B cell (primary cell): ENCODE measurements around the gene RSPH9. TPM values are rescaled to one million over a fixed set of nuclear protein-coding genes. Genes with fewer than 3 reads are reported as not detected.

Experiments used
- ATAC-seq: fragments of 200-7000 bp; cut with Tn5 transposase; one replicate; pipeline ENCODE4 v1.10.0; 2021; ENCODE audit warnings: low read depth, mild to moderate bottlenecking, moderate number of reproducible peaks, moderate library complexity
- CTCF ChIA-PET: fragments of 350-600 bp; sonication (Branson Sonifier 250); formaldehyde crosslinking; loops from one replicate; lab custom pipeline; 2021; ENCODE audit warnings: antibody characterized with exemption, inconsistent platforms; lab: Charles Lee
- POLR2A ChIA-PET: fragments of 350-600 bp; sonication (Branson Sonifier 250); formaldehyde crosslinking; loops from one replicate; lab custom pipeline; 2021; ENCODE audit warnings: antibody characterized with exemption; lab: Charles Lee
- DNase-seq: peaks from one replicate; pipeline ENCODE4 v3.0.0; 2013
- H2AFZ ChIP-seq: 2 replicates; pipeline ENCODE4 v1.6.1; 2012; ENCODE audit warnings: mild to moderate bottlenecking, low read depth, low read length; ENCODE audit not compliant: insufficient read depth, poor library complexity, severe bottlenecking
- H3K27ac ChIP-seq, 2 donors: 1 replicate in 1 of 2; 2 replicates in 1 of 2; pipeline ENCODE4 v1.5.1; 2012 to 2013; ENCODE audit warnings: low read length in 2 of 2, mild to moderate bottlenecking in 2 of 2, moderate library complexity in 1 of 2
- H3K27me3 ChIP-seq, 4 experiments: fragments of 200-600 bp in 1 of 4; sonication (generic) in 1 of 4; replicated peaks in 1 of 4; 1 replicate in 2 of 4; 2 replicates in 2 of 4; pipeline versions ENCODE4 v1.6.1 to v1.7.0; 2013 to 2016; ENCODE audit warnings: low read length in 3 of 4, mild to moderate bottlenecking in 2 of 4, mixed read lengths in 1 of 4, moderate library complexity in 1 of 4; ENCODE audit not compliant: insufficient read depth in 4 of 4, control insufficient read depth in 3 of 4; ENCODE audit errors: control extremely low read depth in 1 of 4
- H3K36me3 ChIP-seq, 2 experiments: replicated peaks in 1 of 2; 1 replicate in 1 of 2; 2 replicates in 1 of 2; pipeline versions ENCODE4 v1.6.1 to v1.7.1; 2013; ENCODE audit warnings: low read length in 1 of 2; ENCODE audit not compliant: insufficient read depth in 2 of 2, control insufficient read depth in 1 of 2; ENCODE audit errors: control extremely low read depth in 1 of 2, extremely low read depth in 1 of 2
- H3K4me1 ChIP-seq, 2 donors: fragments of 200-600 bp in 1 of 2; sonication (generic) in 1 of 2; 1 replicate in 1 of 2; 2 replicates in 1 of 2; pipeline versions ENCODE4 v1.5.1 to v1.6.1; 2013 to 2017; ENCODE audit warnings: low read length in 2 of 2; ENCODE audit not compliant: control insufficient read depth in 2 of 2, insufficient read depth in 2 of 2
- H3K4me2 ChIP-seq: replicated peaks from 2 replicates; pipeline ENCODE3; 2012; ENCODE audit warnings: mild to moderate bottlenecking, low read depth, low read length; ENCODE audit not compliant: poor library complexity, severe bottlenecking
- H3K4me3 ChIP-seq, 5 experiments: fragments of 200-600 bp in 1 of 5; sonication (generic) in 1 of 5; 1 replicate in 3 of 5; 2 replicates in 2 of 5; pipeline versions ENCODE4 v1.5.1 to v1.7.0; 2011 to 2016; ENCODE audit warnings: low read length in 4 of 5, mild to moderate bottlenecking in 4 of 5, low read depth in 2 of 5, control low read depth in 1 of 5, moderate library complexity in 1 of 5; ENCODE audit not compliant: insufficient read depth in 1 of 5; ENCODE audit errors: control extremely low read depth in 1 of 5, extremely low read depth in 1 of 5
- H3K79me2 ChIP-seq: fragments of 200-600 bp; sonication (generic); one replicate; pipeline ENCODE4 v1.6.0; 2016; ENCODE audit warnings: low read length; ENCODE audit not compliant: control insufficient read depth, insufficient read depth
- H3K9ac ChIP-seq: fragments of 200-600 bp; sonication (generic); 2 replicates; pipeline ENCODE4 v1.6.1; 2017; ENCODE audit warnings: mild to moderate bottlenecking, low read length, moderate library complexity
- H3K9me3 ChIP-seq, 3 donors: one replicate each; pipeline versions ENCODE4 v1.6.1 to v1.7.1; 2013; ENCODE audit warnings: low read length in 2 of 3; ENCODE audit not compliant: control insufficient read depth in 2 of 3, insufficient read depth in 1 of 3; ENCODE audit errors: control extremely low read depth in 1 of 3
- H4K20me1 ChIP-seq: 2 replicates; pipeline ENCODE4 v1.6.0; 2012; ENCODE audit warnings: mild to moderate bottlenecking, low read length; ENCODE audit not compliant: insufficient read depth, control insufficient read depth, poor library complexity, severe bottlenecking
- H3K27ac Mint-ChIP-seq: one replicate; pipeline ENCODE4 v1.8.0; 2021; ENCODE audit warnings: mixed read lengths
- H3K27me3 Mint-ChIP-seq: one replicate; pipeline ENCODE4 v1.8.0; 2021; ENCODE audit warnings: mixed read lengths
- H3K4me1 Mint-ChIP-seq: one replicate; pipeline ENCODE4 v1.8.0; 2021; ENCODE audit warnings: mixed read lengths
- H3K4me3 Mint-ChIP-seq: one replicate; pipeline ENCODE4 v1.8.0; 2021; ENCODE audit warnings: mixed read lengths
- H3K9me3 Mint-ChIP-seq: one replicate; pipeline ENCODE4 v1.8.0; 2022; ENCODE audit warnings: mixed read lengths; ENCODE audit not compliant: insufficient read depth
- CTCF ChIP-seq: fragments of 200-600 bp; IDR thresholded peaks from one replicate; pipeline ENCODE4 v1.8.0; 2022; ENCODE audit warnings: antibody characterized with exemption, mild to moderate bottlenecking
- EZH2 ChIP-seq: IDR thresholded peaks from 2 replicates; pipeline ENCODE4 v1.6.1; 2012; ENCODE audit warnings: borderline replicate concordance, low read depth, mild to moderate bottlenecking, moderate library complexity, low read length; ENCODE audit not compliant: insufficient read depth, poor library complexity, severe bottlenecking
- WGBS: methylation state at CpG from one replicate; pipeline ENCODE4 v1.1.5; 2013; ENCODE audit warnings: missing lambda C conversion rate; ENCODE audit not compliant: insufficient coverage; 5-methylcytosine and 5-hydroxymethylcytosine counted together
- intact Hi-C: fragments of 100-400 bp; cut with micrococcal nuclease; formaldehyde crosslinking; loops from one replicate; pipeline ENCODE4 v1.10.0; 2022
- polyA plus RNA-seq: library from polyadenylated mRNA; depleted of rRNA; stranded (reverse); fragments of >200 nt; gene quantifications from 2 replicates; pipeline ENCODE4 v1.2.3, GENCODE V29; 2012
- total RNA-seq, 2 donors: library from RNA; stranded (reverse); fragments of 120-200 nt in 1 of 2; gene quantifications; 1 replicate in 1 of 2; 2 replicates in 1 of 2; pipeline versions ENCODE4 v1.2.3 to v1.2.4, GENCODE V29; 2013 to 2022

The RSPH9 gene
- total and polyA plus RNA-seq, 2 donors (not counting 1 experiment from before 2014, with no cell fraction given), result 0.04 TPM; not detected in 1

- ATAC-seq (no peak), DNase-seq (no peak)
- 100% methylated on average over 1 of the region's 2 CpGs for WGBS
- Histone ChIP-seq H3K9ac (no peak overlapping the region), H3K36me3 (peaks cover 21 to 60% of the 10 kb centered on the region in 2 experiments), H2AFZ (no peak overlapping the region), H3K9me3 (no peaks in the 10 kb centered on the region), H3K4me2 (no peak overlapping the region), H3K27ac (no peak overlapping the region), H3K27me3 (no peaks in the 10 kb centered on the region), H3K4me1 (no peaks in the 10 kb centered on the region), H4K20me1 (no peaks in the 10 kb centered on the region), H3K79me2 (peaks cover 13% of the 10 kb centered on the region), H3K4me3 (no peak overlapping the region)
- intact Hi-C loops, result no loop called here
- TF ChIP-seq CTCF (no peak), EZH2 (no peak)
- H3K9me3 Mint-ChIP-seq, result no peaks in the 10 kb centered on the region
- H3K27me3 Mint-ChIP-seq, result no peaks in the 10 kb centered on the region
- CTCF ChIA-PET, result no interaction called here
- no peaks in the 10 kb centered on the region for H3K4me1 Mint-ChIP-seq
- H3K4me3 Mint-ChIP-seq, result no peak overlapping the region
- POLR2A ChIA-PET, result no interaction called here
- H3K27ac Mint-ChIP-seq, result no peak overlapping the region
Measured at GRCh38 chr6:43600595-43600994, 44.2 kb upstream of the RSPH9 start.

- Histone ChIP-seq H3K4me2 (no peak overlapping the region), H3K4me1 (peaks cover 10 to 11% of the 10 kb centered on the region in 2 donors), H2AFZ (no peak overlapping the region), H3K27me3 (no peaks in the 10 kb centered on the region), H3K27ac (no peak overlapping the region), H3K79me2 (no peaks in the 10 kb centered on the region), H4K20me1 (peaks cover 7% of the 10 kb centered on the region), H3K36me3 (peaks cover 19 to 69% of the 10 kb centered on the region in 2 experiments), H3K4me3 (no peak overlapping the region), H3K9ac (no peak overlapping the region), H3K9me3 (no peaks in the 10 kb centered on the region)
- intact Hi-C loops, result no loop called here
- Mint-ChIP-seq H3K27me3 (no peaks in the 10 kb centered on the region), H3K9me3 (no peaks in the 10 kb centered on the region), H3K4me3 (no peak overlapping the region), H3K27ac (no peak overlapping the region), H3K4me1 (peaks cover 10% of the 10 kb centered on the region)
- DNase-seq (no peak), ATAC-seq (no peak)
- POLR2A ChIA-PET, result no interaction called here
- no peak for TF ChIP-seq EZH2
- TF ChIP-seq CTCF, result no peak
- CTCF ChIA-PET, result no interaction called here
- WGBS, result no CpG with 5 or more reads among the region's 2 CpGs
Measured at GRCh38 chr6:43604174-43604573, 40.7 kb upstream of the RSPH9 start.
